GM21390 (cell line): ENCODE results near the gene CNOT6.

Experiments used
- ATAC-seq: cut with Tn5 transposase; IDR thresholded peaks from one replicate; pipeline ENCODE4 v1.9.1; 2021; ENCODE audit not compliant: unreplicated experiment

Gene CNOT6

GRCh38 chr5:180613814-180614188 lies 119.6 kb downstream of the CNOT6 start:
- ATAC-seq = no peak

GRCh38 chr5:180618487-180618828 lies 124.3 kb downstream of the CNOT6 start:
- no peak for ATAC-seq

DNA sequence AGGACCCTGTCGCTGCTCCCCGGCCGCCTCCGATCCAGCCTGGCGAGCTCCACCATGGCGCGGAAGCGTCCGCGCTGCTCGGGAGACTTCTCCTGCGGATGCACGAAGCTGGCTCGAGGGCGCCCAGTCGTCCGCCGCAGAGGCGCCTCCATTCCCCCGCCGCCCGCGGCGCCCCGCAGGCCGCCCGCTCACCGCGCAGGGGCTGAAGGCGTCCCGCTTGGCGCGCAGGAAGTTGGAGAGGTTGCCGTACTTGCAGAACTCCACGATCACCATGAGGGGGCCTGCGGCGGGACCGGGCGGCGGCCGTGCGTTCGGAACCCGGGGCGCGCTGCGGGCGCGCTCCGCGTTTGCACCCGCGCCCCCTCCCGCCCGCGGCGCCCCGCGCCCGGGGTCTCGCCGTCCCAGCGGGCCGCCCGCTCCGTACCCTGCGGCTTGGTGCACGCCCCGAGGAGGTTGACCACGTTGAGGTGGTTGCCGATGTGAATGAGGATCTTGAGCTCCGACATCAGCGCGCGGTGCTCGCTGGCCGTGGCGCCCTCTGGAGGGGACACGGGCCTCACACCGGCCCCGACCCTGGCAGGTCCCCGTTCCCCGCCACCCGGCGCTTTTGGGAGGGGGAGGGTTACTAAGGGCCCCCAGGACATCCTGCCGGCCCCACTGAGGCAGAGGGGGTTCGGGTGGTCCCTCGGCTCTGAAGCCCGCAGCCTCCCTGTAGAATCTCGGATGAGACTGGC lies 124.8 kb downstream of the CNOT6 start:
- ATAC-seq = no peak

DNA sequence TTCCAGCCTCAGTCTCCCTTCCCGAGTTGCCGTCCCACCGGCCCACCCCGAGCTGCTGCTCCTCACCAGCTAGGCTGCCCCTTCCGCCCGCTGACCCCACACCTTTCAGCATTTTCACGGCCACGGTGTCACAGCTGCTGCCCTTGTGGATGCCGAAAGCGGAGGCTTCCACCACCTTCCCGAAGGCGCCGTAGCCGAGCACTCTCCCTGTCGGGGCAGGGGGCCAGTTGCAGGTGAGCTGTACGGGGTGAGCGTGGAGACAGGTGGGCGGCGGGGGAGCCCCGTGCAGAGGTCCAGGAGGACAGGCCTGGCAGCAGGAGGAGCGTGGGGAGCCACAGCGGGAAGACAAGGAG lies 125.4 kb downstream of the CNOT6 start:
- ATAC-seq = no peak

GRCh38 chr5:180620014-180620413 lies 125.8 kb downstream of the CNOT6 start:
- no peak for ATAC-seq

DNA sequence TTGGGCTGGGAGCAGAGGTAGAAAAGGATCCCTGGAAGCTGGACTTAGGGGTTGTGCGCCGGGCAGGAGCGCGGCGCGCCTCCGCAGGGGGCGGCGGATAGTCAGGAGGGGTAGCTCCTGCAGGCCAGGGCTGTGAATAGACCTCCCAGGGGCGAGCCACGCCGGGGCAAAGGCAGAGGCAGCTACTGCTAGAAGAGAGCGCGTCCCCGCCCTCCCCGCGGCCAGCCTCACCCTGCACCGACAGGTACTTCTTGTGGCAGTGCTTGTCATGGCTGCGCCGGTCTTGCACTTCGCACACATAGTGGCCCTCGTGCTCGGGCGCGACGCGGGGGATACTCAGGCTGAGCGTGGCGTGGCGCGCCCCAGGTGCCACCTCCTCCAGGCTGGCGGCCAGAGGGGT lies 127.1 kb downstream of the CNOT6 start:
- no peak for ATAC-seq

DNA sequence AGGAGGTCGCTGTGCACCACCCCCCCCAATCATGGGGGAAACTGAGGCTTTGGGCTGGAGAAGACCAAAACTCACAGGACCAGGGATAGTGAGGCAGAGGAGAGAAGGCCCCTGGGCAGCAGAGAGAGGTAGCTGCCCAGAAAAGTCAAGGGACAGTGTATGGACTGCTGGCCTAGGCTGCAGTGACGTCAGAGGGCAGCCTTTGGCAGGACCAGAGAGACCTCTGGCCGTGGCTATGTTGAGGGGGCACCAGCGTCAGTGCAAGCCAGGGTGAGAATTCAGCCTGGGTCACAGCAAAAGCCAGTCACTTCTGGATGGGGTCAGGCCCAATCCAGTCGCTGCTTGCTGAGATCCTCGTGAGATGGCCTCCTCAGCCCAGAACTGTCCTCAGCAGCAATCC lies 128.7 kb downstream of the CNOT6 start:
- no peak for ATAC-seq

- no peak for ATAC-seq
Observed at GRCh38 chr5:180623411-180623834, 129.2 kb downstream of the CNOT6 start.

DNA sequence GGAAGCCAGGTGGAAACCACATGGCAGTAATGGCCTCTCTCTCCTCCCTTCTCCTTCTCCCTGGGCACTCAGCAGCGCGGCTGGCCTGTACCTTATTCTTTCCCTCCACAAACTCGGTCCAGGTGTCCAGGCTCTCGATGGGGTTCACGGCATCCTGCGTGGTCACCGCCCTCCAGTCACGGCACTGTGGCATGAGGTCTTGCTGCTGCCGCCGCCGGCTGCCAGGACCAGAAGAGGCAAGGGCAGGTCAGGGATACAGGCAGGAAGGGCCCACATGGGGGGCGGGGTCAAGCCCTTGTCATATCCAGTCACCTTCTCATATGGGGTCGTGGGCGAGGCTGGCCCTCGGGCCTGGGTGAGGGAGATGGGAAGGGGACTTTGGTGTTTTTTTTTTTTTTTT lies 129.7 kb downstream of the CNOT6 start:
- ATAC-seq = no peak

DNA sequence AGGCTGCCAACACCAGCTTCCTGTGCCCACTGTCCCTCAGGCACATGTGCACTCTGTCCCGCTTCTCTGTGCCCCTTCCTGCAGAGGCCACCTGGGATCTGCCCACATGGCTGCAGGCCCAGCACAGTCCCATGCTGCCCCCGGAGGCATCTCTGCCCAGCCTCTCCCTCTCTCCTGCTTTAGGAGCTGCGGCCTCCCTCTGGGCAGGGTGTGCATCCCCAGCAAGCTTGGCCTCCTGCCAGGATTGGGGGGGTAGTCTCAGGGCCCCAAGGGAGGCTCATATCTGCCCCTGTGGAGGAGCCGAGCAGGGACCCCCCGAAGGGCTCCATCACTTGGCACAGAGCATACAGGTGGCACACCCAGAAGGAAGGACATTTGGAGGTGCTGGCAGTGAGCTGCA lies 130.4 kb downstream of the CNOT6 start:
- no peak for ATAC-seq

DNA sequence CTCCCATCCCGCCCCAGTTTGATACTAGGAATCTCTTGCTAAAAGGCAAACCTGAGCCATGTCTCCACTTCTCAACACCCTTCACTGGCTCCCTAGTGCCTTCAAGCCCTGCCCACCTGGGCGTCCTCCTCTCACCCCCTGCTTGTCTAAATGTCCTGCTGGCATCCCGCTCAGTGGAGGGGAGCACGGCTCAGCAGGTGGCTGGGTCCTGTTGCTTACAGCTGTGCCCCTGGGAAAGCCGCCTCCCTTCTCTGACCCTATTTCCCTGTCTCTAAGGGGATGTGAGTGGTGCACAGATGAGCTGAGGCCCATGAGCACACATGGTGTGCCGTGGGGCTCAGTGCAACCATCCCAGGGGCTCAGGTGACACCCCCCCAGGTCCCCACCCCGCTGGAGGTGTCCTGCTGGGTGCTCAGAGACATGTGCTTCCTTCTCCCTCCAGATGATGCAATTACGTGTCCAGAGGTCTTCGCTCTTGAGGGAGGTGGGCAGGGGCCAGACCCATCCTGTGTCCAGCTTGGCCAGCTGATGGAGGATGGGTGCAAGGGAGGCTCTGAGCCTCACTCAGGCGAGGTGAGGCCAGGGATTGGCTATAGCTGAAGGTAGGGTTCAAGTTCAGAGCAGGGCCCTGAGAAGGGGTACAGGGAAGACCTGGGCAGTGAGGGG lies 131.1 kb downstream of the CNOT6 start:
- no peak for ATAC-seq

GRCh38 chr5:180625791-180626660 lies 131.8 kb downstream of the CNOT6 start:
- ATAC-seq = no peak

DNA sequence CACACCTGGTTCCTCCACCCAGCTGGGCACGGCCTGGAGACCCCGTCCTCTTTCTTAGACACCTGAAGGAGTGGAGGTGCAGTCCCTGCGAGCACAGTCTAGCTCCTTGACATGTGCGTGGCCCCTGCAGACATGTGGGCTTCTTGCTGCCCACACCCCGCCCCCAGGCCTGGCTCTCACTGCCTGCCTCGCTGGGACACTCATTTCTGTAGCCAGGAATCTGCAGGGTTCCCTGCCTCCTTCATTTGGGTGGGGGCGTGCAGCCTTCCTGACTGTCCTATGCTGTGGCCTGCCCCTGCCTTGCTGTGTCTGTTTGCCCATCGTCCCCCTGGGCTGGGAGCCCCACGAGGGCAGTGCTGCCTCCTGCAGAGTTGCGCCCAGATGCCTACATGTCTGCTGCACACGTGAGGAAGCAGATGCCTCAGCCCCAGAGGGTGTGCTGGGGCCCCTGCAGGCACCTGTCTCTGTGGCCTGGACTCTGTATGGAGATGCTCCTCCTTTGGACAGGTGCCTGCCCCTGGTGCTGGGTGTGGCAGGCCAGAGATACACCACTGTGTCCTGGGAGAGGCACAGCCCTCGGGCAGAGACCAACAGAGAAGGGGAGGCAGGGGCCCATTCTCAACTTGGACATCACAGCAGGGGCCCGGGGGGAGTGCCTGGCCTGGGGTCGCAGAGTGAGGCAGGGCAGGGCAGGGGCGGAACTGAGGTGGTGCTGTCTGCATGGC lies 132.6 kb downstream of the CNOT6 start:
- ATAC-seq = no peak

- ATAC-seq = no peak
Observed at GRCh38 chr5:180627386-180628120, 133.4 kb downstream of the CNOT6 start.
